ENCODE data around the gene ARFIP1.
"Not testable (repeated sequence)": the region's sequence is repeated elsewhere in the genome, so short reads cannot be mapped to it uniquely, and the experiment has no call there.

ARFIP1 gene

DNA sequence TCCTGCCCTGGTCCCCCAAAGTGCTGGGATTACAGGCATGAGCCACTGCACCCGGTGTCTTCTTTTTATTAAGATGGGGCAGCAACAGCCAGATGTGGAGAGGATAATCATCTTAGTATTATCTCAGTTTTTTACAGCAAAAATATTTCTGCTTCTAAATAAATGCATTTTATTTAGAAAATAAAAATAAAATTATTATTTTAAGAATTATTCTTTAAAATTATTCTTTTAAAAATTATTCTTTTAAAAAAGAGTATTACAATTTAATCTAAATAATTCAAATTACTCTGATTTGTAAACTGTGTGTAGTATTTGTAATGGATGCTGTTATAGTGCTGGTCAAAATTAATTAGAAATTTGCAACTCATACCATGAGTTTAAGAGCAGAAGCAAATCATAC, 67.6 kb downstream of the ARFIP1 start:
- no peak for DNase-seq
- TF ChIP-seq, protein P1, sequence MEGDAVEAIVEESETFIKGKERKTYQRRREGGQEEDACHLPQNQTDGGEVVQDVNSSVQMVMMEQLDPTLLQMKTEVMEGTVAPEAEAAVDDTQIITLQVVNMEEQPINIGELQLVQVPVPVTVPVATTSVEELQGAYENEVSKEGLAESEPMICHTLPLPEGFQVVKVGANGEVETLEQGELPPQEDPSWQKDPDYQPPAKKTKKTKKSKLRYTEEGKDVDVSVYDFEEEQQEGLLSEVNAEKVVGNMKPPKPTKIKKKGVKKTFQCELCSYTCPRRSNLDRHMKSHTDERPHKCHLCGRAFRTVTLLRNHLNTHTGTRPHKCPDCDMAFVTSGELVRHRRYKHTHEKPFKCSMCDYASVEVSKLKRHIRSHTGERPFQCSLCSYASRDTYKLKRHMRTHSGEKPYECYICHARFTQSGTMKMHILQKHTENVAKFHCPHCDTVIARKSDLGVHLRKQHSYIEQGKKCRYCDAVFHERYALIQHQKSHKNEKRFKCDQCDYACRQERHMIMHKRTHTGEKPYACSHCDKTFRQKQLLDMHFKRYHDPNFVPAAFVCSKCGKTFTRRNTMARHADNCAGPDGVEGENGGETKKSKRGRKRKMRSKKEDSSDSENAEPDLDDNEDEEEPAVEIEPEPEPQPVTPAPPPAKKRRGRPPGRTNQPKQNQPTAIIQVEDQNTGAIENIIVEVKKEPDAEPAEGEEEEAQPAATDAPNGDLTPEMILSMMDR (IDR thresholded peaks at IDR 0.05; ENCODE audit: low read depth, low read length) = no peak
- Histone ChIP-seq H3K36me3 (no peaks in the 10 kb centered on the region; the same call in 1 of the 2 replicates), H3K9me3 (no peaks in the 10 kb centered on the region), H3K27me3 (no peaks in the 10 kb centered on the region), H3K4me3 (ENCODE audit: low read depth, low read length) (no peak overlapping the region), H3K4me1 (no peaks in the 10 kb centered on the region; the same call in 1 of the 2 replicates)

DNA sequence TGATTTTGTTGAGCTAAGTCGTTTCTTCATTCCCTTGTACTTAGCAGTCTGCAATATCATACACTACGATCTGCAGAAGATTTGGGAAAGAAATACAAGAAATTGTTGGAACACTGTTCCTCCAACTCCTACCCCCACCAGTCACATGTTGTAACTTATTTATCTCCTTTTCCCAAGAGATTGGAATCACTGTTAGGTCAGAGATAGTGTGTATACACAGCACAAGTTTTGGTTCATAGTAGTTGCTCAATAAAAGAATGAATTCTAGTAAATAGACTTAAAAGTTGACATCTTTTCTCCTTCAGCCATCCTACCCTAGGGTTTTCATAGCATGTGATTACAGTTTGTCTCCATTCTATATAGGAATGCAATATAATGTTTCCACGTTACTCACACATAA, 68.8 kb downstream of the ARFIP1 start:
- no peaks in the 10 kb centered on the region; the same call in 1 of the 2 replicates for H3K9me3 ChIP-seq
- no peak for DNase-seq
- H3K36me3 ChIP-seq = no peaks in the 10 kb centered on the region; the same call in 1 of the 2 replicates
- TF ChIP-seq, protein P1 (IDR thresholded peaks at IDR 0.05; ENCODE audit: low read depth, low read length) = no peak
- H3K27me3 ChIP-seq = no peaks in the 10 kb centered on the region
- no peaks in the 10 kb centered on the region; the same call in 1 of the 2 replicates for H3K4me1 ChIP-seq
- H3K4me3 ChIP-seq (ENCODE audit: low read depth, low read length) = no peak overlapping the region

DNA sequence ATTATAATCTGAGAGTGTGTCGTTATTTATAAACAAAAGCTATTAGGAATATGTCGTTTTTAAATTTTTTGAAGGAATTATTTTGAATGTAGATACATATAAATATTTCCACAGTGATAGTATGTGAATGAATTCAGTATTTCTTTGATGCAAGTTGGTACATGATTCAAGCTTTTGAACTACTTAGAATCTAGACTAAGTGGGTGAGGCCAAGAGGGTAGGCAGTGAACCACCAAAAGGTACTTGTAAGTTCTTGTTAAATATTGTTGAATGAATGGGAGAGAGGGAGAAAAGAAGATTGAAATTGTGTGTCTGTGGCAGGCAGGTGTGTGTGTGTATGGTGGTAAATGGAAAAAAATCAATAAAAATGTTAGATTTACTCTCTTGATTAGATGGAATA, 69.6 kb downstream of the ARFIP1 start:
- TF ChIP-seq, protein P1 (IDR thresholded peaks at IDR 0.05; ENCODE audit: low read depth, low read length) = no peak

DNA sequence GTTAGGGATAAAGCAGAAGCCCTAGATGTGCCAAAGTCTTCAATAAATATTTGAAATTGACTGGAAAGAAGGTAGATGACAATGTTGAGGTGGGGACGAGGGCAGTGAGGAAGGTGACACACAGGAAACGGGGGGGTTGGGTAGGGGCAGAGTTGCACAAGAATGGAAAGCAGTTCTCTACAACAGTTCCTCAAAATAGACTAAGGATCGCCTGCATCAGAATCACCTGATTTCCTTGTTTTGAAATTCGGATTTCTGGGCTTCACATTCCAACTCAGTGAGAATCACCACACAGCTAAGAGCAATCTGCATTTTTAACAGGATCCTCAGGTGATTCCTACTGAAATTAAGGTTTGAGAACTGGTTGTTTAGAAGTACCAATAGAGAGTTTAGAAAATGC, 70.6 kb downstream of the ARFIP1 start:
- no peak for DNase-seq
- H3K4me1 ChIP-seq = no peaks in the 10 kb centered on the region; the same call in 1 of the 2 replicates
- no peak overlapping the region for H3K4me3 ChIP-seq (ENCODE audit: low read depth, low read length)
- H3K27me3 ChIP-seq = no peaks in the 10 kb centered on the region
- H3K36me3 ChIP-seq = no peaks in the 10 kb centered on the region; the same call in 1 of the 2 replicates
- H3K9me3 ChIP-seq = no peaks in the 10 kb centered on the region; the same call in 1 of the 2 replicates
- TF ChIP-seq, protein P1 (IDR thresholded peaks at IDR 0.05; ENCODE audit: low read depth, low read length) = no peak

More for the DNA sequence above, 69.6 kb downstream of the ARFIP1 start:
- no peaks in the 10 kb centered on the region; the same call in 1 of the 2 replicates for H3K9me3 ChIP-seq
- DNase-seq = no peak
- no peaks in the 10 kb centered on the region; the same call in 1 of the 2 replicates for H3K4me1 ChIP-seq
- no peaks in the 10 kb centered on the region for H3K27me3 ChIP-seq
- no peak overlapping the region for H3K4me3 ChIP-seq (ENCODE audit: low read depth, low read length)
- H3K36me3 ChIP-seq = no peaks in the 10 kb centered on the region; the same call in 1 of the 2 replicates

DNA sequence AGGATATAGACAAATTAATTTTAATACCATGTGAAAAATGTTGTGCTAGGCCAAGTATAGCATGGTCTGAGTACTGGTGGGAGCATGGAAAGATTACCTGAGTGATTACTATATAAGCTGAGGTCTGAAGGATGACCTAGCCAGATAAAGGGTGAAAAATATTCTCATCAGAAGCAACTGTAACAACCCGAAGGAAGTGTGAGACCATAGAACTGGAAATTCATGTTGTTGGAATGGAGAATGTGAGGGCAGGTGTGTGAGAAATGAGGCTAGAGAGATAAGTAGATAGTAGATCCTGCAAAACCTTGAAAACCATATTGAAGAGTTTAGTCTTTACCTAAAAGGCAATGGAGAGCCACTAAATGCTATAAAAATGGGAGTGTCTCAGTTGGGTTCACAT, 71.5 kb downstream of the ARFIP1 start:
- H3K4me3 ChIP-seq (ENCODE audit: low read depth, low read length) = no peak overlapping the region

DNA sequence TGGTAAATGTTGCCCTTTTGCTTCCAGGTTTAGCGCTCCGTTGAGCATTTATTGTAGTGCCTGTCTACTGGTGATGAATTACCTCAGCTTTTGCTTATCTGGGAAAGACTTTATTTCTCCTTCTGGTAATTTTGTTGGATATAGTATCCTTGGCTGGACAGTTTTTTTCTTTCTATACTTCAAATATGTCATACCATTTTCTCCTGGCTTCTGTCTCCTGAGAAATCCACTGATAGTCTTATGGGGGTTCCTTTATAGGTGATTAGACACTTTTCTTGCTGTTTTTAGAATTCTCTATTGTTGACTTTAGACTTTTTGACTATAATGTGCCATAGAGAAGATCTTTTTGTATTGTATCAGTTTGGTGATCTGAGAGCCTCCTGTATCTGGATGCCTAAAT, 73.5 kb downstream of the ARFIP1 start:
- DNase-seq = no peak
- no peaks in the 10 kb centered on the region; the same call in 1 of the 2 replicates for H3K4me1 ChIP-seq
- no peak overlapping the region for H3K4me3 ChIP-seq (ENCODE audit: low read depth, low read length)
- H3K27me3 ChIP-seq = no peaks in the 10 kb centered on the region
- H3K9me3 ChIP-seq = no peaks in the 10 kb centered on the region; the same call in 1 of the 2 replicates
- TF ChIP-seq, protein P1 (IDR thresholded peaks at IDR 0.05; ENCODE audit: low read depth, low read length) = no peak
- no peaks in the 10 kb centered on the region; the same call in 1 of the 2 replicates for H3K36me3 ChIP-seq

More for the DNA sequence above, 71.5 kb downstream of the ARFIP1 start:
- no peaks in the 10 kb centered on the region; the same call in 1 of the 2 replicates for H3K9me3 ChIP-seq
- H3K4me1 ChIP-seq = no peaks in the 10 kb centered on the region; the same call in 1 of the 2 replicates
- H3K36me3 ChIP-seq = no peaks in the 10 kb centered on the region; the same call in 1 of the 2 replicates
- TF ChIP-seq, protein P1 (IDR thresholded peaks at IDR 0.05; ENCODE audit: low read depth, low read length) = no peak
- DNase-seq = no peak
- H3K27me3 ChIP-seq = no peaks in the 10 kb centered on the region

DNA sequence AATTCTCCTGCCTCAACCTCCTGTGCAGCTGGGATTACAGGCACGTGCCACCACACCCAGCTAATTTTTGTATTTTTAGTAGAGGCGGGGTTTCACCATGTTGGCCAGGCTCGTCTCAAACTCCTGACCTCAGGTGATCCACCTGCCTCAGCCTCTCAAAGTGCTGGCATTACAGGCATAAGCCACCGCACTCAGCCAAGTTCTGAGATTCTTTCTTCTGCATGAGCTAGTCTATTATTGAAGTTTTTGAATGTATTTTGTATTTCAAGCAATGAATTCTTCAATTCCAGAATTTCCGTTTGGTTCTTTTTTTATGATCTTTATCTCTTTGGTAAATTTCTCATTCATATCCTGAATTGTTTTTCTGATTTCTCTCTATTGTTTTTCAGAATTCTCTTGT, 74.3 kb downstream of the ARFIP1 start:
- not testable (repeated sequence) for H3K4me3 ChIP-seq (ENCODE audit: low read depth, low read length); H3K4me1 ChIP-seq; H3K27me3 ChIP-seq; H3K36me3 ChIP-seq; DNase-seq; H3K9me3 ChIP-seq
